Glutamatergic neuron (in vitro differentiated cells): ENCODE results near the gene ALKBH5. TPM values are rescaled to one million over a fixed set of nuclear protein-coding genes. Genes with fewer than 3 reads are reported as not detected.

Source experiments
- DNase-seq: peaks from one replicate; pipeline ENCODE4 v3.0.0; 2022
- H3K27ac Mint-ChIP-seq: one replicate; pipeline ENCODE4 v1.8.0; 2020; ENCODE audit warnings: mild to moderate bottlenecking, mixed read lengths, inconsistent platforms; ENCODE audit not compliant: unreplicated experiment
- H3K27me3 Mint-ChIP-seq: one replicate; pipeline ENCODE4 v1.8.0; 2020; ENCODE audit warnings: mild to moderate bottlenecking, moderate library complexity, mixed read lengths, inconsistent platforms; ENCODE audit not compliant: unreplicated experiment
- H3K36me3 Mint-ChIP-seq: one replicate; pipeline ENCODE4 v1.8.0; 2020; ENCODE audit warnings: mild to moderate bottlenecking, mixed read lengths, inconsistent platforms; ENCODE audit not compliant: unreplicated experiment
- H3K4me1 Mint-ChIP-seq: one replicate; pipeline ENCODE4 v1.8.0; 2020; ENCODE audit warnings: mild to moderate bottlenecking, low read depth, mixed read lengths, inconsistent platforms; ENCODE audit not compliant: unreplicated experiment
- H3K4me3 Mint-ChIP-seq: one replicate; pipeline ENCODE4 v1.8.0; 2020; ENCODE audit warnings: mild to moderate bottlenecking, mixed read lengths, inconsistent platforms; ENCODE audit not compliant: unreplicated experiment
- H3K9me3 Mint-ChIP-seq: one replicate; pipeline ENCODE4 v1.8.0; 2020; ENCODE audit warnings: mild to moderate bottlenecking, moderate library complexity, mixed read lengths, inconsistent platforms; ENCODE audit not compliant: unreplicated experiment
- CTCF ChIP-seq: fragments of 200-600 bp; sonication (generic); IDR thresholded peaks from one replicate; pipeline ENCODE4 v1.5.0; 2021; ENCODE audit not compliant: partially characterized antibody, unreplicated experiment
- total RNA-seq: library from RNA; stranded (reverse); fragmentation: NEBNext Ultra II Directional; extraction: Animal tissue kit (Norgen Biotek cat#: 25700); gene quantifications from one replicate; pipeline ENCODE4 v1.2.1, GENCODE V29; 2021; ENCODE audit not compliant: unreplicated experiment

ALKBH5 gene
- total RNA-seq, 1 donor from 2014 or later, result 62.7 TPM

- peaks cover 2% of the 10 kb centered on the region for H3K4me1 Mint-ChIP-seq
- TF ChIP-seq CTCF, result no peak
- no peak for DNase-seq
- no peak overlapping the region for H3K4me3 Mint-ChIP-seq
- peaks cover 5% of the 10 kb centered on the region for H3K9me3 Mint-ChIP-seq
- peaks cover 1% of the 10 kb centered on the region for H3K27me3 Mint-ChIP-seq
- H3K36me3 Mint-ChIP-seq, result no peaks in the 10 kb centered on the region
- H3K27ac Mint-ChIP-seq, result no peak overlapping the region
Measured at GRCh38 chr17:18177133-18177532, 6.5 kb upstream of the ALKBH5 start.

DNA sequence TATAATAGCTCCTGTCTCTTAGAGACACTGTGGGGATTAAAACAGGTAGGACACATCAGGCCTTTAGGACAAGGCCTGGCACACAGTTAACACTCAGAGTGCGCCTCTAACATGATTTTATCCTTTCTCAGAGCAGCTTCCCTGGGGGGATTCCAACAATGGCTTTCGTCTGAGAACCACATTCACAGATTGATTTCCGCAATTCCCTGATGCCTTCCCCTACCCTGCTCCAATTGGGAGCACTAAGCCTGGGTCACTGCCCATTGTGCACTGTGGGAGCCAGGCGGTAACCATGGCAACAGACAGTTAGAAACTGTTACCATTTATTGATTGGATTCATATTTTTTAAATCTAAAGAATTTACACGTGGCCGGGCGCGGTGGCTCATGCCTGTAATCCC is 5.9 kb upstream of the ALKBH5 start:
- TF ChIP-seq CTCF, result no peak
- peak; percentile 59 for DNase-seq
- H3K4me3 Mint-ChIP-seq, result no peak overlapping the region
- peaks cover 2% of the 10 kb centered on the region for H3K4me1 Mint-ChIP-seq
- peaks cover 4% of the 10 kb centered on the region for H3K9me3 Mint-ChIP-seq
- no peaks in the 10 kb centered on the region for H3K36me3 Mint-ChIP-seq
- no peak overlapping the region for H3K27ac Mint-ChIP-seq
- peaks cover 1% of the 10 kb centered on the region for H3K27me3 Mint-ChIP-seq

DNA sequence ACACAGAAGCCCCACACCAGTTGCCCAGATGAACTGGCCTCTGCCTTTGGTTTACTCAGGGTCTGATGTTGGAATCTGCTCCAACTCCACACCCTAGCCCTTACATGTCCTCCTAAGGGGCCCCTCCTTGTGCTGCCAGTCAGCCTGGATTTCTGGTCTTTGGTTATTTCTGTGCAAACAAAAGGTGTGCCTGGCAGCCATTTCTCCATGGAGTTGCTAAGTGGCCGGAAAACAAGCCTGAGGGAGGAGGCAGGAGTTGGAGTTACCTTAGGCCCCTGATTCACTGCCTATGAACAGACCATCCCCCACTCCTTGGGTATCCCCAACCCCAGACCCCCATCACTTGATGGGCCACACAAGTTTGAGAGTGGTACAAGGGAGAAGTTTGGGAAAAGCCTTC is 4.4 kb upstream of the ALKBH5 start:
- no peak for DNase-seq
- Mint-ChIP-seq H3K9me3 (peaks cover 4% of the 10 kb centered on the region), H3K4me1 (peaks cover 2% of the 10 kb centered on the region), H3K27ac (no peak overlapping the region), H3K4me3 (no peak overlapping the region), H3K36me3 (no peaks in the 10 kb centered on the region), H3K27me3 (peaks cover 1% of the 10 kb centered on the region)
- TF ChIP-seq CTCF, result no peak

GRCh38 chr17:18179804-18180203 is 3.8 kb upstream of the ALKBH5 start:
- DNase-seq, result no peak
- Mint-ChIP-seq H3K4me3 (no peak overlapping the region), H3K9me3 (peaks cover 5% of the 10 kb centered on the region), H3K27ac (no peak overlapping the region), H3K4me1 (peaks cover 2% of the 10 kb centered on the region), H3K27me3 (peaks cover 1% of the 10 kb centered on the region), H3K36me3 (no peaks in the 10 kb centered on the region)
- no peak for TF ChIP-seq CTCF

DNA sequence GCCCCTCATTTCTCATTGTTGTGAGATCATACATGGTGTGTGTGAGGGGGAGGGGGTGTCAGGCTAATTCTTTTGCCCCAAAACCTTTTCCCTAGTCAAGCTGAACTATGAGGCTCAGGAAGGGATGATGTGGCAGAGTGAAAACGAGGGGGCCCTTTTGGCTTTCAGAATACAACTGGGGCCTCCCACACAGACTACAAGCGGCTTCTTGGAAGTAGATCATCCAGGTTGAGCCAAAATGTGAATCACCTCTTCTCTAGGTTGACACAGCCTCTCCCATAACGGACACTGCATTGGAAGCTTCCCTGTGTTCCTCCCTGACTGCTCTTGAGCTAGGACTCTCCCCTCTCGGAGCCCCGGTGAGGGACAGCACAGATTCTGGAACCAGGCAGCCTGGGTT is 2.3 kb upstream of the ALKBH5 start:
- no peak for TF ChIP-seq CTCF
- no peak overlapping the region for H3K27ac Mint-ChIP-seq

More for the DNA sequence above, 2.3 kb upstream of the ALKBH5 start:
- no peaks in the 10 kb centered on the region for H3K36me3 Mint-ChIP-seq
- peaks cover 5% of the 10 kb centered on the region for H3K4me1 Mint-ChIP-seq
- H3K27me3 Mint-ChIP-seq, result peaks cover 4% of the 10 kb centered on the region
- H3K4me3 Mint-ChIP-seq, result no peak overlapping the region
- DNase-seq, result no peak
- peaks cover 7% of the 10 kb centered on the region for H3K9me3 Mint-ChIP-seq
